HG03571 (cell line): ENCODE results near the gene TMEM87A.
"Not testable (repeated sequence)": the region's sequence is repeated elsewhere in the genome, so short reads cannot be mapped to it uniquely, and the experiment has no call there.

Experiments
- ATAC-seq: cut with Tn5 transposase; IDR thresholded peaks from one replicate; pipeline ENCODE4 v1.9.1; 2021; ENCODE audit not compliant: unreplicated experiment

TMEM87A gene

DNA sequence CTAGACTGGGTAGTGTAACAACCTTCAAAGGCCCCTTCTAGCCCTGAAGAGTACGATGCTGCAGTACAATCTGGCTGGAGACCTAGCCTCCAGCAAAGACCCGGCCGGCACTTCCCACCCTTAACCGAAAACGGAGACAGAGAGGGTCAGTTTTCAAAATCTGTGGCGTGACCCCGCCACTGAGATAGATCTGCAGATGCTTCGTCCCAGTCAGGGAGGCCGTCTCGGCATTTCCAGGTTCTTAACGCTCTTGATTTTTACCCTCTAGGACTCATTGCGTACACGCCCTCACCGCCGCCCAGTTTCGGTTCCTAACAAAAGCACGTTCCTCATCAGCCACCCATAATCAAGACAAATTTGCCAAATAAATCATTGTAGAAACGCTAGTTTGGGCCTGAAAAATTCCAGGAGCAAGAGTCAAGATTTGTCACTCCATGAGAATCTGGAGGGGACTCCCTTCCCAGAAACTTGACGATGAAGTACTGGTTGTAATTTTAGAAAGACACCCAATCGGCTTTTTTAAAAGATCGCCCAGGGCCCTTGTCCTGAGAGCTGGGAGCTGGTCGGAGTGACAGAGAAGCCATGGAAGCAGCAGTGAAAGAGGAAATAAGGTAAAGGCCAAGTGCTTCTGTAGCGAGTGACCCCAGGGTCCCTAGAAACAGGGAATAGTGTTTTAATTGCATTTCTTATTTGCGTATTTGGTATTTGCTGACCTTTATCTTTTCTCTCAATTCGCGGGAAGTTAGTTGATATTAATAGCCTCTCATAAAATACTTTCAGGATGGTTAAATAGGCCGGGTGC, 868 bp upstream of the TMEM87A start:
- peak; percentile 14 for ATAC-seq

DNA sequence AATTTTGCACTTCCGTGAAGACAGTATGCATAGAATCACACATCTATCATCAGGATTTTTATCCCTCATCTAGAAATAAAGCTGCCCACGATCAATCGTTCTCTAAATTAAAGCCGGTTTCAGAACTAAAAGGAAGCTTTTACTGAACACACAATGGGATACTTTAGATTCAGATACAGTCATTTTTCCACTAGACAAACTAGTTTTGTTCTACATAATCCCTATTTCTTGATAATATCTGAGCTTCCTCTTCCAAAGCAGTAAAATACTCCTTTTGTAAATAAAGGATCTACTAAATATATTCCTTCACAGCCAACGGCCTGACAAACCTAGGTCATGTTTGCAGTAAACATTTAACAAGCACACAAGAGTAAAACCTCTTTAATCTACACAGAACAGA, 2.2 kb downstream of the TMEM87A start:
- no peak for ATAC-seq

DNA sequence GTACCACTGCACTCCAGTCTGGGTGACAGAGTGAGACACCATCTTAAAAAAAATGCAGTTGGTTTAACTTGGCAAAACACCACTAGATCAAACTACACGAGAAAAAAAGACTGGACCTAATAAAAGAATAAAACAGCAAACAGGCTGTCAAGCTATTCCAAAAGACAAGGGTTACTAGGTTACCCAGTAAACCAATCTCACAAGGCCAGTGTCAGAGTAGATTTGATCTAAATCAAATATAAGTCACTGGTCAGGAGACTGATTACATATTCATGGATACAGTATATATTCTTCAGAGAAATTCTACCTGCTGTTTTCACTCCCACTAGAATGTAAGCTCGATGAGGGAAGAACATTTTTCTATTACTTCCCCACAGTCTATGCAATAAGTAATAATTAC, 2.7 kb downstream of the TMEM87A start:
- ATAC-seq: no peak

DNA sequence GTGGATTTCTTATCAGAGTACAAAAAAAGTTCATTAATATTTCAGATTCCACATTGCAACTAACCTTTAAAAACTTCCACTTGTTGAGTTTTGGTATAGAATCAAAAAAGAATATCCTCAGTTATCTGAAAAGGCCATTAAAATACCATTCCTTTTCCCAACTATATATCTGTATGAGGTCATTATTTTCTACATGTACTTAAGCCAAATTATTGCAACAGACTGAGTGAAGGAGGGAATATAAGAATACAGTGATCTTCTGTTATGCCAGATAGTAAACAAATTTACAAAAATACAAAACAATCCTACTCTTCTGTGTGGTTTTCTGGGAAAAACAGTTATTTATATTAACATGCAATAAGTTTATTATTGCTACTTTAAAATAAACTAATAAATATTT, 5.9 kb downstream of the TMEM87A start:
- no peak for ATAC-seq

DNA sequence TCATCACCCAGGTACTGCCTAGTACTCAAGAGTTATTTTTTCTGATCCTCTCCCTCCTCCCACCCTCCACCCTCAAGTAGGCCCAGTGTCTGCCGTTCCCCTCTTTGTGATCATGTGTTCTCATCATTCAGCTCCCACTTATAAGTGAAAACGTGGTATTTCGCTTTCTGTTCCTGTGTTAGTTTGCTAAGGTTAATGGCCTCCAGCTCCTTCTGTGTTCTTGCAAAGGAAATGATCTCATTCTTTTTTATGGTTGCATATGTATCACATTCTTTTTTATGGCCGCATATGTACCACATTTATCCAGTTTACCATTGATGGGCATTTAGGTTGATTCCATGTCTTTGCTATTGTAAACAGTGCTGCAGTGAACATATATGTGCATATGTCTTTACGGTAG, 8.4 kb downstream of the TMEM87A start:
- ATAC-seq: no peak

DNA sequence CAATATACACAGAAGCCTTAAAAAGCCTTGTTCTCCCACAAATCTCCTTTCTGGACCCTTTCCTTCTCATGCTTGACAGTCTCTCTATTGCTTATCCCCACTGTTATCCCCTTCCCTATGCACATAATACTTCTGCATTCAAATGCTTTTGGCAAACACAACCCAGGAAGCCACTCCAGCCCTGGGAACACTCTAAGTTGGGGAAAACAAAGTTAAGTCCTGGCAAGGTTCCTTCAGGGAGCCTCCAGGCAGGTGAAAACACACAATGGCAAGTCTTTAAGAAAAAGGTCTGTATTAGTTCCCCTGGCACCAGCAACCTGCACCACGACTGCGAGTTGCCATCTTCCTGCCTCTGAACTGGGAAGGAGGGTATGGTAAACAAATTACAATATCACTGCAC, 19.9 kb downstream of the TMEM87A start:
- no peak for ATAC-seq

DNA sequence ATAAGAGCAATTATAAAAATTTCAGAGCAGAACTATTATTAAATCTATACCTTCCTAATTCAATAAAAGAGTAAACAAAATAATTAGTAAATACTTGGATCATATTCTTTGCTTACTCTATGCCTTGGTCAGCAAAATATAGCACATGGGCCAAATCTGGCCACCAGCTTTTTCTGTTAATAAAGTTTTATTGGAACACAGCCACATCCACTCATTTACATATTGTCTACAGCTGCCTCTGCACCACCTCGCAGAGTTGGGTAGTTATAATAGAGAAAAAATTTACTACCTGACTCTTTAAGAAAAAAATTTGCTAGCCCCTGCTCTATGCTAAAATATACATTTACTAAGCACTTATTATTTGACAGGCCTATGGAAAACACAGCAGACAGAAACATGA, 32.4 kb downstream of the TMEM87A start:
- no peak for ATAC-seq

DNA sequence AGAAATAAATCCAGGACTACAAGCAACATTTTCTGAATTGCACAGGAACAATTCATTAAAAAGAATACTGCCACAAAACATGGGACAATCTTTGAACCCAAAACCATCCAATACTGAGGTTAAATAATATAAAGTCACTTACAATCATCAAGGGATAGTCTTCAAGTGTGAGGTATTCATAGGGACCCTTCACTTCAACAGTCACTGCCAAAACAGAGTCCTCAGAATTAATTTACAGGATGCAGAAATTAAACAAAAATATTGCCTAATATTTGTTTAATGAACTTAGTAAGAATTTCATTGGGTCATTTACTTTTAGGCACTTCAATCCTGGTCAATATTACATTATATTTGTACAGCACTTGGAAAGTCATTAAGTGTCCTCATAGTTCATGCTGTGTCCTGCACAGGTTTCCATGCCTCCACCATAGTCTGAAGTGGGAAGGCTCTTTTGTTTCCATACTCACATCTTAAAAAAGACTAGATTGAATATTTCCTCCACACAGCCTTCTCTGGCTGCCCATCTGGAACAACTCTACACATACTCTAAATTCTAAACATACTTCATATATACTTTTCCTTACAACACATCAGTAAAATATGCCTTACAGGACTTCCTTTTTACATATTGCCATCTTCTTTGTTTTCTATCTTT, 33.6 kb downstream of the TMEM87A start:
- no peak for ATAC-seq

DNA sequence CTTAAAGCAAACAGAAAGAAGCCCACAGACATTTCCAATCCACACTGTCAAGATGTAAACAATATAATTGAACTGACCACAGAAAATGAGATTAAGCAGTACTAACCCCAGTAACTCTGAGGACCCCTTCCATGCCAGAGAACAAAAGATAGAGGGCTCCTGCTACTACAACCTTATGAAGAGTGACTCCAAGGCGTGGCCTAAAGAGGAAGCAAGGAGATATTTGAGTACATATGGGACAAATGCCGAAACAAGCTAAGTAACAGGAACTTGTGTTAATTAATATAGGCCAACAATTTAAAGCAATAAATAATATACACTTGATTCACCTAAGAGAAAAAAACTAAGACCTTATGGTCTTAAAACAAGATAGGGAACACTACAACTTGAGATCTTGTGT, 40.1 kb downstream of the TMEM87A start:
- ATAC-seq: no peak

DNA sequence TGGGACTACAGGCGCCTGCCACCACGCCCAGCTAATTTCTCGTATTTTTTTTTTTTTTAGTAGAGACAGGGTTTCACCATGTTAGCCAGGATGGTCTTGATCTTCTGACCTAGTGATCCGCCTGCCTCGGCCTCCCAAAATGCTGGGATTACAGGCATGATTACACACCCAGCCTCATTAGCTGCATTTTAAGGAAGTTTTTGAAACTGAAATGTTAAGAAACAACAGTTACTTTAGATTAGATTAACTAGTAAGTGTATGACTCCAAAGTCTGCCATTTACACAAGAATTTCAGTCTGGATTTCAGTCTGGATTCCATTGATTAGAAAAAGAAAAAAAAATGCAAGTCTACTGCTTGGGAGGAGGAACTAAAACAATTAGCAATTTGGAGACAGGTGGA, 40.6 kb downstream of the TMEM87A start:
- no peak for ATAC-seq

DNA sequence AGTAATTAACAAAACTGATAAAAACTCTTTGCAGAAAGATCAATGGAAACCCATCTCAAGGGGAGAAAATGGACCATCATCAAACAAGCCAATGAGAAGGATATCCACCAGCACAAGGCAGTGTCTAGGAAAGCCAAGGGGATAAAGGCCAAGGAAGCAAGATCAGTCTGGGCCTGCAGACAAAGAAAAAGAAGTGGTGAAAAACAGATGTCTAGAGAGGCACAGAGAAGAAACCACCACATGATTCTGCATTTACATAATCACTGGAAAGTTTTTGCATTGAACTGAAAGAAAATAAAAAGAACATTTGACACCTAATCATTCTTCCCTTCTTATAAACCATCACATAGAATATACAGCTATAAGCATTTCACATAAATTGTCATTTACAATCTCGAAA, 42.1 kb downstream of the TMEM87A start:
- ATAC-seq: no peak

DNA sequence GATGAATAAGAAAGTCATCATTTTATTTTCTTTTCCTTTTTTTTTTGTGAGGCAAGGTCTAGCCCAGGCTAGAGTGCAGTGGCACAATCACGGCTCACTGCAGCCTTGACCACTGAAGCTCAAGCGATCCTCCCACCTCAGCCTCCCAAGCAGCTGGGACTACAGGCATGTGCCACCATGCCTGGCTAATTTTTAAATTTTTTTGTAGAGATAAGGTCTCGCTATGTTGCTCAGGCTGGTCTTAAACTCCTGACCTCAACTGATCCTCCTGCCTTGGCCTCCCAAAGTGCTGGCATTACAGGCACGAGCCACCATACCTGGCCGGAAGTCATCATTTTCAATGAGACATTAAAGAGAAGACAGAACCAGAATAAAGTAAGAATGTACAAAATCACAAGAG, 44.3 kb downstream of the TMEM87A start:
- ATAC-seq: not testable (repeated sequence)

DNA sequence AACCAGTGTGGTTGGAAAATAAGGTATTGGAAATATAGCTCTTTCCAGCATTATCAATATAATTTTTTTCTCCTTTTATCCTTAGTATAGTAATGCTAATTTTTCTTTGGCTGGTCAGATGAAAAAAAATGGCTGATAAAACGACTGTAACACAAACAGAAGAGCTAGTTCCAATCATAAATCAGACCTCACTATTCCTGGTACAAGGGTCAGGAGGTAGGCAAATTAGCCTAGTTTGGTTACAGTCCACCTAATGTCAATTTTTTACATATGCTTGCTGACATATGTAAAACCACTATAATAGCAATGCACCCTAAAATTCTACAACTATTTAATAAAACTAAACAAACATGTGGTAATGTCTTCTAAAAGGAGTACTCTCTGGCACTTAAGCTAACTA, 45.2 kb downstream of the TMEM87A start:
- ATAC-seq: no peak

DNA sequence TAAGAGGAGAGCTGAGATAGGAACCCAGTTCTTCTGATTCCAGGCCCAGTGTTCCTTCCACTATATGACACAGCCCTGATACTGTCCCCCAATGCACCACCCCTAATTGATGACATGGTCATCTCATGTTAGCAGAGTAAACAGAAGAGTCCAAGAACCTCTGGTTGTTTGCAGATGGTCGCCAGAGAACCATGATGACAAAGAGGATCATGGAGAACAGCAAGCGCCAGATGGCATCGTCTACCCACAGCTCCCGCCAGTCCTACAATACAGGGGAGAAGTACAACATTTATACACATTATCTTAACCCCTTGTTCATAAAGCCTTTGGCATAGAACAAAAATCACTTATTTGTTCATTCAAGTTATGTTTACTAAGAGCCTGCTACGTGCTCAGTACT, 46.6 kb downstream of the TMEM87A start:
- no peak for ATAC-seq

DNA sequence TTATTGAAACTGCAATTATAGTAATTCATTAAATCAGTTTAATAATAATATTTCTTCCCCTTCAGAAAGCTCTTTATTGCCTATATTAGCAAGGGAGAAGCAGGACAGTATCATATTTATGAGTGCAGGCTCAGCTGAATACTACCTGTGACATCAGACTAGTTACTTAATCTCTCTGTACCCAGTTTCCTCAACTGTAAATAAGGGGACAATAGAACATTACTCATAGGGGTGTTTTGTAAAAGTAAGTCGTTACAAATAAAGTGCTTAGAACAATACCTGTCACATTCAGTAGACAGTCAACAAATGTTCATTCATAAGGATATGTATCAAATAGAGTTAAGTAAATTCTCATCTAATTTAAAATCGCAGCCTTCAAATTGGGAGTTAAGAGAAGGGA, 53.0 kb downstream of the TMEM87A start:
- no peak for ATAC-seq

DNA sequence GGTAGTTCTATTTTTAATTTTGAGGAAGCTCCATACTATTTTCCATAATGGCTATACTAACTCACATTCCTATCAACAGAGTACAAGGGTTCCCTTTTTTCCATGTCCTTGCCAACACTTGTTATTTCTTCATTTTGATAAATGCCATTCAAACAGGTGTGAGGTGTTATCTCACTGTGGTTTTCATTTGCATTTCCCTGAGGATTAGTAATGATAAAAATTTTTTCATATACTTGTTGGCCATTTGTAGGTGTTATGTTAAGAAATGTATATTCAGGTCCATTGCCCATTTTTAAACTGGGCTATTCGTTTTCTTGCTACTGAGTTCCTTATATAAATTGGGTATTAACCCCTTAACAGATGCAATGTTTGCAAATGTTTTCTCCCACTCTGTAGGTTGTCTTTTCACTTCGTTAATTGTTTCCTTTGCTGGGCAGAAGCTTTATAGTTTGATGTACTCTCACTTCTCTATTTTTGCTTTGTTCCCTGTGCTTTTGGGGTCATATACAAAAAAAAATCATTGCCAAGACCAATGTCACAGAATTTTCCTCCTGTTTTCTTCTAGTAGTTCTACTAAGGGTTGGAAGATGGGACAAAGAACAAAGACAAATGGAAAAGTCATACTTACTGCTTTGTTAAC, 54.2 kb downstream of the TMEM87A start:
- no peak for ATAC-seq

DNA sequence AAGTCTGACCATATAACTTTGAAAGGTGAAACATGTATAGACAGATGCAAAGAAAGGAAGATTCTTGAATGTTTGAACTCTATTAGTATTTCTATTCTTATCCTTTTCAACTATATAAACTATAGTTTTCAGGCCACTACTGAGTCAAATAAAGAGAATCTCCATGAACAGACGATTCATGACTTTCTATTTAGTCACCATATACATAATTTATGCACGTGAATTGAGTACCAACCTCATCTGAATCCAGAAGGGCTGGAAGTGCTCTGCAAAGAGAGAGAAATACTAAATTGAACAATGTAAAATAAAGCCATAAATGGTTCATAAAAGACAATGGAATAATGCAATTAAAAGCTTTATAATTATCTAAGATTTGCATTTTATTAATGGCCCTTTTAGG, 55.7 kb downstream of the TMEM87A start:
- ATAC-seq: no peak

DNA sequence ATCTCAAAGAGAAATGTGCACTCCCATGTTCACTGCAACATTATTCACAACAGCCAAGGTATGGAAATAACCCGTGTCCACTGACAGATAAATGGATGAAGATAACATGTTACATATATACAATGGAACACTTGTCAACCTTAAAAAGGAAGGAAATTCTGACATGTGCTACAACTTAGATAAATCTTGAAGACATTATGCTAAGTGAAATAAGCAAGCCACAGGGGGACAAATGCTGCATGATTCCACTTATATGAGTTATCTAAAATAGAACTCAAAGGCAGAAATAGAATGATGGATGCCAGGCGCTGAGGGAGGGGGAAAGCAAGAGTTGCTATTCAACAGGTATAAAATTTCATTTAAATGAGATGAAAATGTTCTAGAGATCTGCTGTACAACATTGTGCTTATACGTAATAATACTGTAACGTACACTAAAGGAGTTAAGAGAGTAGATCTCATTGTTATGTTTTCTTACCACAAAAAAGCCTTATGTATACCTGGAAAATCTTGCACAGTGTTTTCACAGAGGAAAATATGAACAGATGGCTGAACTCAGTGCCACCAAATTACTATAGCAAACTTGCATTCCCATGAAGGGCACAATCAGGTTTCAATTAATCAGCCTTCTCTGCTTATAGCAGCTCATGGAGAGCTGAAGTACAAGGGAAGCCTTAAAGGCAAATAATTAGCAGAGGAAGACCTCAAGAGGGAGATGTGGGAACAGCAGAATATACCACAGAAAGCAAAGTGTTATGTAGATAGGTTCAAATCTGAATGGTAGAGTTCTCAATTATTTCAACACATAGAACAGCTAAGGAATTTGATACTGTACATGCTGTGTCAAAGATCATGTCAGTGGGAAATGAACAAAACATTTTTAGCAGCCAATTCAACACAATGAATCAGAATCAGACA, 57.1 kb downstream of the TMEM87A start:
- ATAC-seq: no peak

DNA sequence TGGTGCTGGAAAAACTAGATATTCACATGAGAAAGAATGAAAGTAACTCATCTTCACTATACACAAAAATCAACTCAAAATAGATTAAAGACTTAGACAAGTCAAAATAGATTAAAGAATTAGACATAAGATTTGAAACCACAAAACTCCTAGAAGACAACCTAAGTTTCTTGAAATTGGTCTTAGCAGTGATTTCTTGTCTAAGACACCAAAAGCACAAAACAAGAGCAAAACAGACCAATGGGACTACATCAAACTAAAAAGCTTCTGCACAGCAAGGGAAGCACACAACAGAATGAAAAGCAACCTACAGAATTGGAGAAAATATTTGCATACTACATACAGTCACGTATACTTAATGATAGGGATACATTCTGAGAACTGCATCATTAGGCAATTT, 58.6 kb downstream of the TMEM87A start:
- ATAC-seq: no peak

DNA sequence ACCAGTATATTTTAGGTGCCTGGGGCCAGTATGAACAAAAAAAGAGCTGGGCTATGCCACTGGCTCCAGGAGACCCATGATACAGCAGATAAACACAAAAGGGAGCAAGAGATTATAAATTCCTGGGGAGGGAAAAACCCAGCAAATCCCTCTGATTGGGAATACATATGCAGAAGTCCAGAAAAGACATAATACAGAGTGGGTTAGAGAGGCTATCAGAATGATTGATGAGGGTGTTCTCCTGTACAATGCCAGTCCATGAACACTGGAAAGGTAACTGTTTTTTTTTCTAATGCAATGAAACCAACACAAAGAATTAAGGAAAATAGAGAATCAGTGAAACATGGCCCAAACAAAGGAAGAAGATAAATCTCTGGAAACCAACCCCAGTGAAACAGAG, 59.7 kb downstream of the TMEM87A start:
- no peak for ATAC-seq

DNA sequence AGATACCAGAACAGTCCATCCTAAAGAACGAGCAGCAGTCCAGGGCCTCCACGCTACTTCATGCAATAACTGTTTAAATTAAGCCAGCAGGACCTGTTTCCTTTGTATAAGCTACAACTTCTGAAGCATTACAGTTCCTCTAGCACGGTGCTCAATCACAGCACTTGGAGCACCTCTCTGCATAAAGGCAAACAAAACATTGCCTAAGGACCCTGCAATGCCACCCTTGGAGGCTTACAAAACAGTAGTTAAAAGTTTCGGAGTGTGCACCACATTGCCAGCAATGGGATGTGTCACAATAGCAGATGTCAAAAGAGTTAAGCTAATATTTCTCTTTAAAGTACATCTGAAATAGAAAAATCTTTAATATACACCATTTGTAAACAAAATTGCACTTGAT, 62.5 kb downstream of the TMEM87A start:
- no peak for ATAC-seq
